ENCODE results near the gene CASS4. TPM values are rescaled to one million over a fixed set of nuclear protein-coding genes. Genes with fewer than 3 reads are reported as not detected.

CASS4 gene
- total RNA-seq, 4 donors from 2014 or later = 0.62 to 9.1 (median 3.7) TPM

GRCh38 chr20:56422076-56422823 lies 10.2 kb downstream of the CASS4 start:
- no peaks in the 10 kb centered on the region for H3K9me3 ChIP-seq
- H3K36me3 ChIP-seq = no peaks in the 10 kb centered on the region
- no peak overlapping the region for H3K4me3 ChIP-seq
- no peak for DNase-seq
- no peak overlapping the region for H3K27ac ChIP-seq
- H3K4me1 ChIP-seq = no peaks in the 10 kb centered on the region
- no peak for TF ChIP-seq POLR2A (IDR thresholded peaks at IDR 0.05)
- TF ChIP-seq, protein P1, sequence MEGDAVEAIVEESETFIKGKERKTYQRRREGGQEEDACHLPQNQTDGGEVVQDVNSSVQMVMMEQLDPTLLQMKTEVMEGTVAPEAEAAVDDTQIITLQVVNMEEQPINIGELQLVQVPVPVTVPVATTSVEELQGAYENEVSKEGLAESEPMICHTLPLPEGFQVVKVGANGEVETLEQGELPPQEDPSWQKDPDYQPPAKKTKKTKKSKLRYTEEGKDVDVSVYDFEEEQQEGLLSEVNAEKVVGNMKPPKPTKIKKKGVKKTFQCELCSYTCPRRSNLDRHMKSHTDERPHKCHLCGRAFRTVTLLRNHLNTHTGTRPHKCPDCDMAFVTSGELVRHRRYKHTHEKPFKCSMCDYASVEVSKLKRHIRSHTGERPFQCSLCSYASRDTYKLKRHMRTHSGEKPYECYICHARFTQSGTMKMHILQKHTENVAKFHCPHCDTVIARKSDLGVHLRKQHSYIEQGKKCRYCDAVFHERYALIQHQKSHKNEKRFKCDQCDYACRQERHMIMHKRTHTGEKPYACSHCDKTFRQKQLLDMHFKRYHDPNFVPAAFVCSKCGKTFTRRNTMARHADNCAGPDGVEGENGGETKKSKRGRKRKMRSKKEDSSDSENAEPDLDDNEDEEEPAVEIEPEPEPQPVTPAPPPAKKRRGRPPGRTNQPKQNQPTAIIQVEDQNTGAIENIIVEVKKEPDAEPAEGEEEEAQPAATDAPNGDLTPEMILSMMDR (IDR thresholded peaks at IDR 0.05) = no peak
- intact Hi-C loops (cut with DNase I; ENCODE audit: low total_unique reads) = no loop called here
- H3K27me3 ChIP-seq = no peaks in the 10 kb centered on the region

DNA sequence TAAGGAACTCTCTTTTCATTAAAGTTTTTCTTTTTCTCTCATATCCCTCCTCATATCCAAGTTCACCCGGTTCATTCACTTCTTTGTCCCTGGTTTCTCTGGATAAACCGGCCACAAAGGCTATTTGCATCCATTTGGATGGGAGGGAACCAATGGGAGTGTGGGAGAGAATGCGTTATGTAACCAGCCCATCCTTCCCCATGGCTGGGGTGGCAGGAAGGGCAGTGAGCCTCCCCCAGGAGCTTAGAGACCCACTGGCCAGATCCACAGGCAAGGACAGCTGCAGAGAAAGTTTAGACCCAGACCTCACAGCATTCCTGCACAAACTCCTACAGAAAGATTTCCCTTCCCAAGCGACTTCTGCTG lies 10.7 kb downstream of the CASS4 start:
- no peak for TF ChIP-seq POLR2A (IDR thresholded peaks at IDR 0.05)
- TF ChIP-seq, protein P1 (IDR thresholded peaks at IDR 0.05) = no peak
- no peaks in the 10 kb centered on the region for H3K36me3 ChIP-seq
- no peaks in the 10 kb centered on the region for H3K27me3 ChIP-seq
- H3K4me1 ChIP-seq = no peaks in the 10 kb centered on the region
- intact Hi-C loops (cut with DNase I; ENCODE audit: low total_unique reads) = no loop called here
- H3K9me3 ChIP-seq = no peaks in the 10 kb centered on the region
- peak overlapping the region in 1 of 2 donors; percentile 5 for H3K27ac ChIP-seq
- no peak for DNase-seq
- H3K4me3 ChIP-seq = no peak overlapping the region

- no peaks in the 10 kb centered on the region for H3K4me1 ChIP-seq
- TF ChIP-seq, protein P1 (IDR thresholded peaks at IDR 0.05) = no peak
- TF ChIP-seq POLR2A (IDR thresholded peaks at IDR 0.05) = no peak
- H3K27ac ChIP-seq = no peak overlapping the region
- no peaks in the 10 kb centered on the region for H3K27me3 ChIP-seq
- H3K36me3 ChIP-seq = no peaks in the 10 kb centered on the region
- no peak overlapping the region for H3K4me3 ChIP-seq
- intact Hi-C loops (cut with DNase I; ENCODE audit: low total_unique reads) = no loop called here
- H3K9me3 ChIP-seq = no peaks in the 10 kb centered on the region
- DNase-seq = no peak
These were observed 11.2 kb downstream of the CASS4 start for GRCh38 chr20:56423211-56423610.

GRCh38 chr20:56423886-56424285 lies 11.8 kb downstream of the CASS4 start:
- DNase-seq = no peak
- TF ChIP-seq POLR2A (IDR thresholded peaks at IDR 0.05) = no peak
- TF ChIP-seq, protein P1 (IDR thresholded peaks at IDR 0.05) = no peak
- Histone ChIP-seq H3K27me3 (no peaks in the 10 kb centered on the region), H3K27ac (no peak overlapping the region), H3K4me3 (no peak overlapping the region), H3K36me3 (no peaks in the 10 kb centered on the region), H3K9me3 (no peaks in the 10 kb centered on the region), H3K4me1 (no peaks in the 10 kb centered on the region)
- intact Hi-C loops (cut with DNase I; ENCODE audit: low total_unique reads) = no loop called here

GRCh38 chr20:56424931-56425330 lies 12.9 kb downstream of the CASS4 start:
- intact Hi-C loops (cut with DNase I; ENCODE audit: low total_unique reads) = no loop called here
- no peaks in the 10 kb centered on the region for H3K9me3 ChIP-seq
- no peak overlapping the region for H3K27ac ChIP-seq
- no peaks in the 10 kb centered on the region for H3K27me3 ChIP-seq
- TF ChIP-seq, protein P1 (IDR thresholded peaks at IDR 0.05) = no peak
- no peak for TF ChIP-seq POLR2A (IDR thresholded peaks at IDR 0.05)
- H3K4me3 ChIP-seq = no peak overlapping the region
- no peaks in the 10 kb centered on the region for H3K4me1 ChIP-seq
- H3K36me3 ChIP-seq = no peaks in the 10 kb centered on the region
- no peak for DNase-seq

Measured in uterus (tissue), 4 donors.